Mesothelial cell of epicardium (in vitro differentiated cells): ENCODE measurements around the gene FAM161B. TPM values are rescaled to one million over a fixed set of nuclear protein-coding genes. Genes with fewer than 3 reads are reported as not detected.

ENCODE experiments used
- DNase-seq, 2 experiments: peaks; one replicate each; pipeline ENCODE4 v3.0.0; 2021; ENCODE audit warnings: low spot score in 2 of 2; ENCODE audit not compliant: unreplicated experiment in 2 of 2
- H3K27ac Mint-ChIP-seq: 2 replicates; pipeline ENCODE4 v1.8.0; 2021; ENCODE audit warnings: mixed read lengths
- H3K27me3 Mint-ChIP-seq: 2 replicates; pipeline ENCODE4 v1.8.0; 2021; ENCODE audit warnings: low read depth, mixed read lengths
- H3K36me3 Mint-ChIP-seq: 2 replicates; pipeline ENCODE4 v1.8.0; 2021; ENCODE audit warnings: mixed read lengths
- H3K4me1 Mint-ChIP-seq: 2 replicates; pipeline ENCODE4 v1.8.0; 2021; ENCODE audit warnings: mixed read lengths
- H3K4me3 Mint-ChIP-seq: 2 replicates; pipeline ENCODE4 v1.8.0; 2021; ENCODE audit warnings: mild to moderate bottlenecking, moderate library complexity, mixed read lengths
- H3K9me3 Mint-ChIP-seq: 2 replicates; pipeline ENCODE4 v1.8.0; 2021; ENCODE audit warnings: mixed read lengths
- CTCF ChIP-seq: fragments of 200-600 bp; sonication (generic); IDR thresholded peaks from one replicate; pipeline ENCODE4 v1.5.0; 2021; ENCODE audit warnings: antibody characterized with exemption; ENCODE audit not compliant: unreplicated experiment
- total RNA-seq: library from RNA; stranded (reverse); gene quantifications from 3 replicates; pipeline ENCODE4 v1.2.1, GENCODE V29; 2021

The FAM161B gene
- total RNA-seq, 1 donor from 2014 or later, result 5.3 TPM

DNA sequence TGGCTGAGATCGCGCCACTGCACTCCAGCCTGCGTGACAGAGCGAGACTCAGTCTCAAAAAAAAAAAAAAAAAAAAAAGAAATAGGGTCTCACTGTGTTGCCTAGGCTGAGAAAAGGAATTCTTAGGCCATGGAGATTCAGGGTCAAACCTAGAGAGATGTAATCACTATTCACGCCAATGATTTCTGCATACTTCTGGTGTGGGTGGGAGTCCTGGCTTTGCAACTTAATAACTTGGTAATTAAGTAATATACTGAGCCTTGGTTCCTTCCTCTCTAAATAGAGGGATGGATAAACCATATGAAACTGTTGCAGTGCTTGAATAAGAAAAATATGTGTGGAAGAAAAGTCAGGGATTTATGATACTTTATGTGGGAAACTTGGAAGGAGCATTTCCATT, 60.5 kb downstream of the FAM161B start:
- DNase-seq, result no peak
- TF ChIP-seq CTCF, result no peak
- Mint-ChIP-seq H3K27me3 (no peaks in the 10 kb centered on the region), H3K36me3 (peaks cover 9% of the 10 kb centered on the region), H3K4me3 (no peak overlapping the region), H3K27ac (peak overlapping the region; percentile 27), H3K9me3 (no peaks in the 10 kb centered on the region), H3K4me1 (peaks cover 36% of the 10 kb centered on the region)

DNA sequence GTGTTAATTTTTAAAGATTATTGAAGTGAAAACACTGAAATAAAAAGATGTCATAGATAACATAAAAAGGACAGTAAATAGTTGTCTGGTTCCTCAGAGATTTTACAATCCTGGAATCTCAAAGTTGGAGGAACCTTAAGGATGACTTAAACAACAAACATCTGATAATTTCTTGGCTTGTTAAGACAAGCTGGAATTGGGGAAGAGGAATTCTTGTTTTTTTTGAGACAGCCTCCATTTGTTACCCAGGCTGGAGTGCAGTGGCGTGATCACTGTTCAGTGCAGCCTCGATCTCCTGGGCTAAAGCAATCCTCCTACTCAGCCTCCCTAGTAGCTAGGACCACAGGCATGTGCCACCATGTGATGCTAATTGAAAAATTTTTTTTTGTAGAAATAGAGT, 60.9 kb downstream of the FAM161B start:
- peaks cover 37% of the 10 kb centered on the region for H3K4me1 Mint-ChIP-seq
- no peak for TF ChIP-seq CTCF
- no peaks in the 10 kb centered on the region for H3K9me3 Mint-ChIP-seq
- DNase-seq, result no peak
- H3K36me3 Mint-ChIP-seq, result peaks cover 7% of the 10 kb centered on the region
- H3K27me3 Mint-ChIP-seq, result no peaks in the 10 kb centered on the region
- peak overlapping the region; percentile 9 for H3K4me3 Mint-ChIP-seq
- H3K27ac Mint-ChIP-seq, result peak overlapping the region; percentile 99

DNA sequence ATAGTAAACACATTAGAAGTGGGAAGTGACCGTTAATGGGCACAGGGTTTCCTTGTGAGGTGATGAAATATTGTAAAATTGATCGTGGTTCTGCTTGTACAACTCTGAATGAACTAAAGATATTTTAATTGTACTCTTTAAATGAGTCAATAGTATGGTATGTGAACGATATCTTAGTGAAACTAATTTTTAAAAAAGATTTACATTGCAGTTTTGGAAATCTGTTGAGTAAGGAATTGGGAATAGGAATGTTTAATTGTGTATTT, 61.5 kb downstream of the FAM161B start:
- no peak for DNase-seq
- Mint-ChIP-seq H3K36me3 (peaks cover 4% of the 10 kb centered on the region), H3K27ac (peak overlapping the region; percentile 99), H3K4me1 (peaks cover 37% of the 10 kb centered on the region), H3K27me3 (no peaks in the 10 kb centered on the region), H3K4me3 (peak overlapping the region; percentile 95), H3K9me3 (no peaks in the 10 kb centered on the region)
- no peak for TF ChIP-seq CTCF

- H3K36me3 Mint-ChIP-seq, result peaks cover 4% of the 10 kb centered on the region
- DNase-seq, result no peak
Measured at GRCh38 chr14:73887694-73888459, 62.0 kb downstream of the FAM161B start.

DNA sequence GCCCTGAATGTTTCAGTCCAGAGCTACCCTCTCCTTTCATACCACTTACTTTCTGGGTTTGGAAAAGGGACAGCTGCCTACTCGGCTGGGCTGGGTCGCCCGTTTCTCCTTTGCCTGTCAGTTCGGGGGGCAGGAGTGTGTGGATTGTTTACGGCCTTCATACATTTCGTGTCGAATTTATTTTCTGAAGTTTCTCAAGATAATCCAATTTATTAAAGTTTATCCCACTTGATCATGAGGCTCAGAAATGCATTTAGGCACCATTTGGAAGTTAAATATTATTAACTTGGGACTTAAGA, 62.6 kb downstream of the FAM161B start:
- peaks cover 4% of the 10 kb centered on the region for H3K36me3 Mint-ChIP-seq
- no peak for TF ChIP-seq CTCF
- no peak for DNase-seq
- H3K4me3 Mint-ChIP-seq, result peak overlapping the region; percentile 95
- peaks cover 37% of the 10 kb centered on the region for H3K4me1 Mint-ChIP-seq
- no peaks in the 10 kb centered on the region for H3K27me3 Mint-ChIP-seq
- H3K27ac Mint-ChIP-seq, result peak overlapping the region; percentile 99
- no peaks in the 10 kb centered on the region for H3K9me3 Mint-ChIP-seq

More at GRCh38 chr14:73887694-73888459, 62.0 kb downstream of the FAM161B start:
- H3K4me1 Mint-ChIP-seq, result peaks cover 37% of the 10 kb centered on the region
- peak overlapping the region; percentile 95 for H3K4me3 Mint-ChIP-seq
- no peaks in the 10 kb centered on the region for H3K9me3 Mint-ChIP-seq
- no peaks in the 10 kb centered on the region for H3K27me3 Mint-ChIP-seq
- H3K27ac Mint-ChIP-seq, result peak overlapping the region; percentile 99
- TF ChIP-seq CTCF, result no peak
